GM18951 (cell line): ENCODE data around the gene DENND2C.
"Not testable (repeated sequence)": the region's sequence is repeated elsewhere in the genome, so short reads cannot be mapped to it uniquely, and the experiment has no call there.

Experiments used
- POLR2A ChIP-seq: IDR thresholded peaks from 4 replicates; pipeline ENCODE4 v1.6.1; 2011; ENCODE audit warnings: mild to moderate bottlenecking; ENCODE audit not compliant: insufficient read length, insufficient read depth; ENCODE audit errors: extremely low read depth
- in situ Hi-C: fragments of 300-500 bp; cut with MboI; formaldehyde crosslinking; loops from one replicate; pipeline ENCODE4 v1.12.0; 2022; ENCODE audit warnings: low sequenced_read_pairs, mixed read lengths, inconsistent platforms; ENCODE audit not compliant: unreplicated experiment

DENND2C gene

GRCh38 chr1:114607223-114607622 lies 62.6 kb downstream of the DENND2C start:
- in situ Hi-C loops: no loop called here
- TF ChIP-seq POLR2A: no peak

- in situ Hi-C loops: no loop called here
- TF ChIP-seq POLR2A: no peak
Observed at GRCh38 chr1:114597949-114598348, 71.9 kb downstream of the DENND2C start.

- TF ChIP-seq POLR2A: no peak
- in situ Hi-C loops: no loop called here
Observed at GRCh38 chr1:114595602-114596001, 74.2 kb downstream of the DENND2C start.

- in situ Hi-C loops: no loop called here
- TF ChIP-seq POLR2A: no peak
Observed at GRCh38 chr1:114594046-114594445, 75.8 kb downstream of the DENND2C start.

- in situ Hi-C loops: no loop called here
- no peak for TF ChIP-seq POLR2A
Observed at GRCh38 chr1:114589122-114589521, 80.7 kb downstream of the DENND2C start.

GRCh38 chr1:114588196-114588689 lies 81.6 kb downstream of the DENND2C start:
- no peak for TF ChIP-seq POLR2A
- in situ Hi-C loops: no loop called here

- no peak for TF ChIP-seq POLR2A
- in situ Hi-C loops: no loop called here
Observed at GRCh38 chr1:114587203-114587991, 82.5 kb downstream of the DENND2C start.

- no peak for TF ChIP-seq POLR2A
- in situ Hi-C loops: no loop called here
Observed at GRCh38 chr1:114586513-114587047, 83.3 kb downstream of the DENND2C start.

- no peak for TF ChIP-seq POLR2A
- in situ Hi-C loops: no loop called here
Observed at GRCh38 chr1:114585231-114585630, 84.6 kb downstream of the DENND2C start.

GRCh38 chr1:114581335-114582287 lies 88.2 kb downstream of the DENND2C start, which contains the start of gene BCAS2:
BCAS2 (minus strand) TSS chr1:114581615; CDS start chr1:114581591, 24 bp downstream.
- in situ Hi-C loops: no loop called here
- TF ChIP-seq POLR2A: peak; percentile 94

- in situ Hi-C loops: no loop called here
- no peak for TF ChIP-seq POLR2A
Observed at GRCh38 chr1:114574365-114574764, 95.5 kb downstream of the DENND2C start.

GRCh38 chr1:114564141-114564540 lies 105.7 kb downstream of the DENND2C start:
- TF ChIP-seq POLR2A: no peak
- in situ Hi-C loops: no loop called here

- in situ Hi-C loops: not testable (repeated sequence)
Observed at GRCh38 chr1:114562978-114563510, 106.8 kb downstream of the DENND2C start.

- in situ Hi-C loops: no loop called here
- TF ChIP-seq POLR2A: no peak
Observed at GRCh38 chr1:114561333-114561732, 108.5 kb downstream of the DENND2C start.
